IMR-90 (cell line): ENCODE data around the gene PEX11G. TPM values are rescaled to one million over a fixed set of nuclear protein-coding genes. Genes with fewer than 3 reads are reported as not detected.
A peak's percentile ranks its signal among the peaks of the same experiment; 100 is the strongest.

Source experiments
- ATAC-seq: fragments of 200-7000 bp; cut with Tn5 transposase; 2 replicates; pipeline ENCODE4 v1.9.1; 2020; ENCODE audit warnings: low read depth, mild to moderate bottlenecking, moderate library complexity
- BruUV-seq: library from RNA; stranded (reverse); fragments of 400-500 nt; replicated peaks from 2 replicates; lab custom pipeline; 2021; lab: Mats Ljungman, UMichigan
- CTCF ChIA-PET: fragments of 300-600 bp; formaldehyde crosslinking; extraction: SDS; loops from one replicate; lab custom pipeline; 2021; ENCODE audit warnings: antibody characterized with exemption; lab: Yijun Ruan, JAX
- POLR2A ChIA-PET: fragments of 300-600 bp; sonication (Branson Sonifier 250); formaldehyde crosslinking; loops from one replicate; lab custom pipeline; 2022; ENCODE audit warnings: antibody characterized with exemption; ENCODE audit not compliant: unreplicated experiment; lab: Charles Lee
- DNase-seq: peaks from one replicate; pipeline ENCODE4 v3.0.0; 2013
- H2AFZ ChIP-seq: replicated peaks from 2 replicates; pipeline ENCODE3; 2013; ENCODE audit warnings: low read length, mild to moderate bottlenecking; ENCODE audit not compliant: poor library complexity
- H2AK5ac ChIP-seq: 2 replicates; pipeline ENCODE4 v1.6.1; 2013; ENCODE audit warnings: low read depth, low read length, inconsistent platforms
- H2AK9ac ChIP-seq: replicated peaks from 2 replicates; pipeline ENCODE3; 2013; ENCODE audit warnings: mild to moderate bottlenecking, low read depth, low read length, moderate library complexity; ENCODE audit not compliant: poor library complexity
- H2BK120ac ChIP-seq: 2 replicates; pipeline ENCODE4 v1.6.1; 2013; ENCODE audit warnings: low read depth, low read length, inconsistent platforms
- H2BK15ac ChIP-seq: 3 replicates; pipeline ENCODE4 v1.6.1; 2013; ENCODE audit warnings: low read depth, low read length, inconsistent platforms
- H2BK20ac ChIP-seq: 2 replicates; pipeline ENCODE4 v1.6.1; 2013; ENCODE audit warnings: low read depth, mild to moderate bottlenecking, inconsistent platforms, low read length, moderate library complexity
- H2BK5ac ChIP-seq: 2 replicates; pipeline ENCODE4 v1.6.1; 2013; ENCODE audit warnings: mild to moderate bottlenecking, low read depth, low read length, inconsistent platforms; ENCODE audit not compliant: poor library complexity, severe bottlenecking
- H3K14ac ChIP-seq: replicated peaks from 2 replicates; pipeline ENCODE4 v1.6.1; 2013; ENCODE audit warnings: low read depth, low read length, inconsistent platforms
- H3K18ac ChIP-seq: 2 replicates; pipeline ENCODE4 v1.6.1; 2013; ENCODE audit warnings: low read depth, low read length, control low read depth
- H3K23ac ChIP-seq: 2 replicates; pipeline ENCODE4 v1.6.1; 2013; ENCODE audit warnings: low read depth, low read length, inconsistent platforms
- H3K27ac ChIP-seq: 2 replicates; pipeline ENCODE4 v1.5.1; 2013; ENCODE audit warnings: mild to moderate bottlenecking, control low read depth, low read length; ENCODE audit not compliant: insufficient read depth
- H3K27me3 ChIP-seq: 2 replicates; pipeline ENCODE4 v1.6.1; 2013; ENCODE audit warnings: low read length; ENCODE audit not compliant: control insufficient read depth, insufficient read depth
- H3K36me3 ChIP-seq: 2 replicates; pipeline ENCODE4 v1.6.1; 2013; ENCODE audit warnings: low read length, mixed read lengths; ENCODE audit not compliant: control insufficient read depth, insufficient read depth
- H3K4ac ChIP-seq: 2 replicates; pipeline ENCODE4 v1.6.1; 2013; ENCODE audit warnings: low read depth, low read length, inconsistent platforms
- H3K4me1 ChIP-seq: 2 replicates; pipeline ENCODE4 v1.6.1; 2013; ENCODE audit warnings: low read length, mixed read lengths; ENCODE audit not compliant: control insufficient read depth, insufficient read depth
- H3K4me2 ChIP-seq: 2 replicates; pipeline ENCODE4 v1.6.1; 2013; ENCODE audit warnings: low read depth, mild to moderate bottlenecking, control low read depth, low read length, moderate library complexity
- H3K4me3 ChIP-seq: 2 replicates; pipeline ENCODE4 v1.5.1; 2013; ENCODE audit warnings: low read depth, mild to moderate bottlenecking, control low read depth, low read length, moderate library complexity; ENCODE audit not compliant: insufficient read depth
- H3K56ac ChIP-seq: 2 replicates; pipeline ENCODE4 v1.6.1; 2013; ENCODE audit warnings: low read length, inconsistent platforms; ENCODE audit not compliant: insufficient read depth; ENCODE audit errors: extremely low read depth
- H3K79me1 ChIP-seq, 2 experiments: 2 replicates each; pipeline ENCODE4 v1.6.1; 2013; ENCODE audit warnings: low read length in 2 of 2, inconsistent platforms in 1 of 2, low read depth in 1 of 2
- H3K9ac ChIP-seq: 2 replicates; pipeline ENCODE4 v1.6.1; 2013; ENCODE audit warnings: low read depth, low read length, control low read depth
- H3K9me1 ChIP-seq: 2 replicates; pipeline ENCODE4 v1.6.1; 2013; ENCODE audit warnings: low read length, inconsistent platforms; ENCODE audit not compliant: insufficient read depth
- H3K9me3 ChIP-seq: 2 replicates; pipeline ENCODE4 v1.6.1; 2013; ENCODE audit warnings: low read length; ENCODE audit not compliant: control insufficient read depth, insufficient read depth
- H4K20me1 ChIP-seq: 2 replicates; pipeline ENCODE4 v1.6.1; 2013; ENCODE audit warnings: low read length, inconsistent platforms; ENCODE audit not compliant: insufficient read depth
- H4K5ac ChIP-seq: 2 replicates; pipeline ENCODE4 v1.6.1; 2013; ENCODE audit warnings: mild to moderate bottlenecking, low read depth, low read length, control low read depth
- H4K8ac ChIP-seq, 2 experiments: 2 replicates each; pipeline ENCODE4 v1.6.1; 2013; ENCODE audit warnings: low read depth in 2 of 2, low read length in 2 of 2, control low read depth in 1 of 2, inconsistent platforms in 1 of 2
- H4K91ac ChIP-seq: 2 replicates; pipeline ENCODE4 v1.6.1; 2013; ENCODE audit warnings: low read depth, low read length, inconsistent platforms; ENCODE audit not compliant: insufficient read depth
- CHD1 ChIP-seq: IDR thresholded peaks from 2 replicates; pipeline ENCODE4 v1.6.1; 2012; ENCODE audit warnings: low read depth, low read length, improper control_type of control experiment
- ELK1 ChIP-seq: fragments of 150-350 bp; IDR thresholded peaks from 2 replicates; pipeline ENCODE4 v1.6.1; 2016; ENCODE audit warnings: low read depth, mild to moderate bottlenecking, low read length, moderate library complexity, borderline replicate concordance
- MXI1 ChIP-seq: IDR thresholded peaks from 2 replicates; pipeline ENCODE4 v1.6.1; 2012; ENCODE audit warnings: low read depth, mild to moderate bottlenecking, low read length, moderate library complexity, borderline replicate concordance
- NFE2L2 ChIP-seq: fragments of 150-350 bp; IDR thresholded peaks from 2 replicates; pipeline ENCODE4 v1.6.1; 2016; ENCODE audit warnings: low read depth, mild to moderate bottlenecking, low read length
- POLR2A ChIP-seq: IDR thresholded peaks from 2 replicates; pipeline ENCODE4 v1.6.1; 2012; ENCODE audit warnings: mild to moderate bottlenecking, low read depth, low read length
- RFX5 ChIP-seq: IDR thresholded peaks from 2 replicates; pipeline ENCODE4 v1.8.0; 2012; ENCODE audit warnings: low read depth, mild to moderate bottlenecking, low read length, moderate library complexity
- USF2 ChIP-seq: fragments of 150-350 bp; IDR thresholded peaks from 2 replicates; pipeline ENCODE4 v1.6.1; 2017; ENCODE audit warnings: mild to moderate bottlenecking, antibody characterized with exemption, low read length, low read depth
- WGBS, 2 experiments: methylation state at CpG; one replicate each; pipeline versions ENCODE4 v1.1.5 to v1.1.7; 2013; ENCODE audit warnings: missing lambda C conversion rate in 2 of 2; ENCODE audit not compliant: insufficient read length in 1 of 2; ENCODE audit errors: extremely low coverage in 2 of 2; 5-methylcytosine and 5-hydroxymethylcytosine counted together
- dilution Hi-C: fragments of 300-500 bp; cut with HindIII; formaldehyde crosslinking; loops from one replicate; pipeline ENCODE4 v1.14.3; 2018; ENCODE audit warnings: low sequenced_read_pairs; ENCODE audit not compliant: unreplicated experiment
- in situ Hi-C: fragments of 300-500 bp; cut with MboI; formaldehyde crosslinking; loops from 3 replicates; pipeline ENCODE4 v1.14.3; 2019; ENCODE audit warnings: low sequenced_read_pairs, inconsistent platforms, mixed read lengths
- intact Hi-C: fragments of 100-400 bp; cut with micrococcal nuclease; formaldehyde crosslinking; loops from 2 replicates; pipeline ENCODE4 v1.10.0; 2022
- polyA plus RNA-seq, 3 experiments: library from polyadenylated mRNA; depleted of rRNA; stranded (reverse); fragments of >200 nt; gene quantifications; 2 replicates each; pipeline ENCODE4 v1.2.3, GENCODE V29; 2012; ENCODE audit warnings: low replicate concordance in 1 of 3
- total RNA-seq: library from RNA; depleted of rRNA; stranded (reverse); fragments of >200 nt; gene quantifications from 2 replicates; pipeline ENCODE4 v1.2.3, GENCODE V29; 2012

PEX11G gene
- total and polyA plus RNA-seq, 2 of the 4 experiments (the other 2 are of a cell fraction) = 0.72 to 1.7 TPM

GRCh38 chr19:7427944-7428343, 60.9 kb downstream of the PEX11G start:
- no CpG with 5 or more reads among the region's 5 CpGs for WGBS, 2 experiments
- in situ Hi-C loops = no loop called here
- CTCF ChIA-PET = no interaction called here

More at GRCh38 chr19:7427944-7428343, 60.9 kb downstream of the PEX11G start:
- H2AK5ac ChIP-seq = no peak overlapping the region
- H3K27ac ChIP-seq = peak overlapping the region; percentile 30; the same call in 1 of the 2 replicates
- BruUV-seq = no TSS peak
- H3K9ac ChIP-seq = no peak overlapping the region
- H2BK5ac ChIP-seq = no peak overlapping the region
- H3K4ac ChIP-seq = peak overlapping the region; percentile 75; the same call in 1 of the 2 replicates
- no peaks in the 10 kb centered on the region for H3K9me3 ChIP-seq
- peak; percentile 94 for ATAC-seq
- intact Hi-C loops (no loop called here), dilution Hi-C loops (no loop called here)
- H4K91ac ChIP-seq = no peak overlapping the region; the same call in 1 of the 2 replicates
- H2AK9ac ChIP-seq = no peak overlapping the region
- H2BK120ac ChIP-seq = no peak overlapping the region
- POLR2A ChIA-PET = interaction anchor here (0.5 kb wide), 1 partner anchor 140 kb away, joined by 11 read pairs; no protein-coding TSS in a partner anchor
- peaks cover 14 to 22% of the 10 kb centered on the region in 2 experiments for H3K79me1 ChIP-seq
- H3K4me1 ChIP-seq = peaks cover 2% of the 10 kb centered on the region
- H3K4me2 ChIP-seq = peak overlapping the region; percentile 61
- no peak overlapping the region for H3K14ac ChIP-seq
- no peak overlapping the region for H3K23ac ChIP-seq
- no peak overlapping the region for H4K5ac ChIP-seq
- H3K27me3 ChIP-seq = no peaks in the 10 kb centered on the region
- H2BK15ac ChIP-seq = no peak overlapping the region
- H2AFZ ChIP-seq = no peak overlapping the region
- no peak overlapping the region for H3K4me3 ChIP-seq
- no peak overlapping the region for H4K8ac ChIP-seq
- peak overlapping the region; percentile 71; the same call in 1 of the 2 replicates for H3K18ac ChIP-seq
- no peaks in the 10 kb centered on the region for H3K36me3 ChIP-seq
- TF ChIP-seq USF2 (no peak), POLR2A (no peak), ELK1 (no peak), NFE2L2 (no peak), CHD1 (no peak), RFX5 (no peak), MXI1 (no peak)
- DNase-seq = peak; percentile 72
- no peak overlapping the region for H2BK20ac ChIP-seq
- peaks cover 6% of the 10 kb centered on the region; the same call in 1 of the 2 replicates for H3K9me1 ChIP-seq
- H4K20me1 ChIP-seq = peaks cover 19% of the 10 kb centered on the region
- H3K56ac ChIP-seq = no peak overlapping the region
